Measurements from ENCODE around the gene C12orf60.

DNA sequence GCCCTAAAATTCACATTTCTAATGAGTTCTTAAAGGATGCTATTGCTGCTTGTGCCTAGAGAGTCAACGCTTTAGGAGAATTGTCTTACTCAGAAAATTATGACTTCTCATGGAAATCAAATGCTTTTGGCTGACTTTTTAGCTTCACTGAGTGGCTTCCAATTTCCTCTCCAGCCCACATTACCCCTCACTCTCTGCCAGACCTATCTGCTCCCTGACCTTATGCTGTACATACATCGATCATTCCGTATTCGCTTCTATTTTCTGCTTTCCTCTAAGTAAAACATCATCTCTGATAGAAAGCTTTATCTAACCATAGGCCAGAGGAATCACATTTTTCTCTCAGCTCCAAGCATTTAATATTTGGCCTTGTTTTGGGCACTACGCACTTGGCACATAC lies 23.0 kb downstream of the C12orf60 start:
- TF ChIP-seq POLR2A (IDR thresholded peaks at IDR 0.05): no peak
- TF ChIP-seq, protein P1, sequence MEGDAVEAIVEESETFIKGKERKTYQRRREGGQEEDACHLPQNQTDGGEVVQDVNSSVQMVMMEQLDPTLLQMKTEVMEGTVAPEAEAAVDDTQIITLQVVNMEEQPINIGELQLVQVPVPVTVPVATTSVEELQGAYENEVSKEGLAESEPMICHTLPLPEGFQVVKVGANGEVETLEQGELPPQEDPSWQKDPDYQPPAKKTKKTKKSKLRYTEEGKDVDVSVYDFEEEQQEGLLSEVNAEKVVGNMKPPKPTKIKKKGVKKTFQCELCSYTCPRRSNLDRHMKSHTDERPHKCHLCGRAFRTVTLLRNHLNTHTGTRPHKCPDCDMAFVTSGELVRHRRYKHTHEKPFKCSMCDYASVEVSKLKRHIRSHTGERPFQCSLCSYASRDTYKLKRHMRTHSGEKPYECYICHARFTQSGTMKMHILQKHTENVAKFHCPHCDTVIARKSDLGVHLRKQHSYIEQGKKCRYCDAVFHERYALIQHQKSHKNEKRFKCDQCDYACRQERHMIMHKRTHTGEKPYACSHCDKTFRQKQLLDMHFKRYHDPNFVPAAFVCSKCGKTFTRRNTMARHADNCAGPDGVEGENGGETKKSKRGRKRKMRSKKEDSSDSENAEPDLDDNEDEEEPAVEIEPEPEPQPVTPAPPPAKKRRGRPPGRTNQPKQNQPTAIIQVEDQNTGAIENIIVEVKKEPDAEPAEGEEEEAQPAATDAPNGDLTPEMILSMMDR (IDR thresholded peaks at IDR 0.05): no peak
